GM21526 (cell line): ENCODE data around the gene LAP3.
A peak's percentile ranks its signal among the peaks of the same experiment; 100 is the strongest.

Source experiments
- ATAC-seq: cut with Tn5 transposase; IDR thresholded peaks from one replicate; pipeline ENCODE4 v1.9.1; 2021; ENCODE audit warnings: moderate library complexity; ENCODE audit not compliant: unreplicated experiment, low FRiP score

LAP3 gene

GRCh38 chr4:17614416-17615299 is 37.7 kb downstream of the LAP3 start, which contains the start of gene MED28:
MED28 (plus strand) TSS chr4:17614641; CDS start chr4:17614655, 14 bp downstream.
- ATAC-seq, result peak; percentile 94

- no peak for ATAC-seq
Measured at GRCh38 chr4:17616283-17616682, 39.3 kb downstream of the LAP3 start.

- no peak for ATAC-seq
Measured at GRCh38 chr4:17618926-17619325, 41.9 kb downstream of the LAP3 start.

- ATAC-seq, result no peak
Measured at GRCh38 chr4:17619416-17620105, 42.6 kb downstream of the LAP3 start.

GRCh38 chr4:17623451-17624001 is 46.5 kb downstream of the LAP3 start:
- no peak for ATAC-seq

GRCh38 chr4:17624821-17625220 is 47.8 kb downstream of the LAP3 start:
- ATAC-seq, result no peak

- no peak for ATAC-seq
Measured at GRCh38 chr4:17630228-17630627, 53.2 kb downstream of the LAP3 start.

GRCh38 chr4:17633600-17633999 is 56.6 kb downstream of the LAP3 start:
- no peak for ATAC-seq

GRCh38 chr4:17635056-17635455 is 58.1 kb downstream of the LAP3 start:
- no peak for ATAC-seq

- no peak for ATAC-seq
Measured at GRCh38 chr4:17636341-17636695, 59.3 kb downstream of the LAP3 start.

GRCh38 chr4:17636696-17637622 is 60.0 kb downstream of the LAP3 start:
- ATAC-seq, result peak; percentile 89

- ATAC-seq, result no peak
Measured at GRCh38 chr4:17639136-17639535, 62.1 kb downstream of the LAP3 start.

- no peak for ATAC-seq
Measured at GRCh38 chr4:17642398-17642783, 65.4 kb downstream of the LAP3 start.

GRCh38 chr4:17646693-17647092 is 69.7 kb downstream of the LAP3 start:
- ATAC-seq, result no peak

- no peak for ATAC-seq
Measured at GRCh38 chr4:17647176-17647806, 70.3 kb downstream of the LAP3 start.

GRCh38 chr4:17647927-17648326 is 70.9 kb downstream of the LAP3 start:
- ATAC-seq, result no peak

GRCh38 chr4:17650406-17650805 is 73.4 kb downstream of the LAP3 start:
- ATAC-seq, result no peak

- no peak for ATAC-seq
Measured at GRCh38 chr4:17654701-17655100, 77.7 kb downstream of the LAP3 start.

GRCh38 chr4:17657090-17657489 is 80.1 kb downstream of the LAP3 start:
- no peak for ATAC-seq
